H4 (cell line): Measurements from ENCODE around the gene SLAMF1. TPM values are rescaled to one million over a fixed set of nuclear protein-coding genes. Genes with fewer than 3 reads are reported as not detected.
"Not testable (repeated sequence)": the region's sequence is repeated elsewhere in the genome, so short reads cannot be mapped to it uniquely, and the experiment has no call there.

Experiments used
- DNase-seq: peaks from one replicate; pipeline ENCODE4 v3.0.0-alpha.2; 2015; ENCODE audit warnings: low spot score
- total RNA-seq: library from RNA; depleted of rRNA; stranded (reverse); fragments of >200 nt; shearing (Covaris generic); gene quantifications from 2 replicates; pipeline ENCODE4 v1.2.3, GENCODE V29; 2014; rRNA removed

Gene SLAMF1, protein sequence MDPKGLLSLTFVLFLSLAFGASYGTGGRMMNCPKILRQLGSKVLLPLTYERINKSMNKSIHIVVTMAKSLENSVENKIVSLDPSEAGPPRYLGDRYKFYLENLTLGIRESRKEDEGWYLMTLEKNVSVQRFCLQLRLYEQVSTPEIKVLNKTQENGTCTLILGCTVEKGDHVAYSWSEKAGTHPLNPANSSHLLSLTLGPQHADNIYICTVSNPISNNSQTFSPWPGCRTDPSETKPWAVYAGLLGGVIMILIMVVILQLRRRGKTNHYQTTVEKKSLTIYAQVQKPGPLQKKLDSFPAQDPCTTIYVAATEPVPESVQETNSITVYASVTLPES
- not detected in 2 replicates for total RNA-seq

DNA sequence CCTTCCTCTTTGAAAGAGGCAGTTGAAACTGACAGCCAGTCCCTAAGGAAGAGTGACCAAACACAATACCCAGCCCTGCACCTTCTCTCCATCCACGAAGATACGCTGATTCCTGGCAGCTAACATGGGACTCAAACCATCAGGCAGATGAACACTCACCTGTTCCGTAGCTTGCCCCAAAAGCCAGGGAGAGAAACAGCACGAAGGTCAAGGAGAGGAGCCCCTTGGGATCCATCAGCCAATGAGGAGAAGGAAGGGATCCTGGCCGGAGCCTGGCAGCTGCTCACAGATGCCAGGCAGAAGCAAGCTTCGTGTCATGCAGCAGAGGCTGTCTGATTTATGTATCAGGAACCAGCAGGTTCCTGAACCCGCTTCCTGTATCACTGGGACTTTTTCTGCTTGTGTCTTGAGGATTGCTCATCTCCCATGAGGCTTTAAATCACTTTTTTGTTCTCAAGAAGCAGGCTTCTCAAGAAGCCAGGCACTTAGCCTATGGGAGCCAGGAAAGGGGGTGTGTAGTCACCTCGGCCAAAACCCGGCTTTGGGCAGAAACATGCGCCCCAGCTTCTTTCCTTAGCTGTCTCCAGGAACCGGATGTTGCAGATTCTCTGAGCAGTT is at the start of gene SLAMF1:
SLAMF1 (minus strand) TSS at position 334 of the 618 bp plus-strand sequence; CDS start at position 235, 99 bp downstream.
- no peak for DNase-seq

DNA sequence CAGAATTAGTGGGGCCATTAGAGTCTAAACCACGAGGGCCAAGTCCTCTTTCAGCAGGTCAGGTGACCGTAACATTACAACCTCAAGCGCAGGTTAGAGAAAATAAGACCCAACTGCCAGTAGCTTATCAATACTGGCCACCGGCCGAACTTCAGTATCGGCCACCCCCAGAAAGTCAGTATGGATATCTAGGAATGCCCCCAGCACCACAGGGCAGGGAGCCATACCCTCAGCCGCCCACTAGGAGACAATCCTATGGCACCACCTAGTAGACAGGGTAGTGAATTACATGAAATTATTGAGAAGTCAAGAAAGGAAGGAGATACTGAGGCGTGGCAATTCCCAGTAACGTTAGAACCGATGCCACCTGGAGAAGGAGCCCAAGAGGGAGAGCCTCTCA is 45.5 kb upstream of the SLAMF1 start:
- not testable (repeated sequence) for DNase-seq

DNA sequence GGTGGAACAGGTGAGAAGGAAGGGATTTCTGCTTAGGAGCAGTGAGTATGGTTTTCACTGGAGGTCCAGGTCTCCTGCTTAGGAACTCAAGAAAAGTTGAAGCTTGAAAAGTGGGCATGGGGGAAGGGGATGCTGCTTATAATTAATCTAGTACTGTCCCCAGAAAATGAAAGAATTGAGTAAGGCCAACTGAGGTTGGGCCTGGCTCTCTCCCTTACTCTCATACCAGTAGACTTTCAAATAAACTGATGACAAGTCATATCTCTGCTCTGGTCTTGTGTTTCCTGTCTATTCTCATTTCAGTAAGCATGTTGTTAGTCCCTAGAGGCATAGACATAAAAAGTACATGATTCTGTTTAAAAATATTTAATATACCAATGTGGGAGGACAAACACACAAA is 38.4 kb upstream of the SLAMF1 start:
- no peak for DNase-seq

GRCh38 chr1:160682983-160683865 is 36.4 kb upstream of the SLAMF1 start:
- DNase-seq: peak; percentile 48

DNA sequence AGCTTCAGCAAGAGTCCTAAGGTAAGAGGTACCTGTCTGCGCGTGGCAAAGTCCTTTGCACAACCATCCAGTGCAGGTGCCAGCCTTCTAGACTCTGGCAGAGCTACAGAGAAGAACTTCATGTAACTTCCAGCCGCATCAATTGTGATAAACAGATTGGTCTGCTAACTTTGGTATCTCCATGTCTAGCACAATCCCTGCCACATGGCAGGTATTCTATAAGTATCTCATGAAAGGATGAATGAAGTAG is 35.0 kb upstream of the SLAMF1 start:
- no peak for DNase-seq

GRCh38 chr1:160681066-160681890 is 34.4 kb upstream of the SLAMF1 start:
- peak; percentile 85 for DNase-seq

GRCh38 chr1:160680399-160680798 is 33.6 kb upstream of the SLAMF1 start:
- DNase-seq: no peak

DNA sequence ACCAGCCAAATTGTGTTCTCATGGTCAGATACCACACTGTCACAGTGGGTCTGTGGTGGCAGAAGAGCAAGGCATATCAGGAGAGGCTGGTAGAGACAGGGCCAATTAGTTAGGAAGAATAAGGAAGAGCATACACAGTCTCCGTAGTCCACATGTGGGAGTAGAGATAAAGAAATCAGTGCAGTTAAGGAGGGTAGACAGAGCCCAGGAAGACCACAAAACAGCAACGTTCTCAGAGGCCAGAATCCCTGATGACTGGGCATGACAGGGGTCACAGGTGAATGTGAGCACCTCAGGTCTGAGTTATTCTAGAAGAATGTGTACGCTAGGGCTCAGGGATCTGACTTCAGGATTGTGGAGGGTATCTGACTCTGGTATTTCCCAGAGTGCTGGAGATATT is 33.0 kb upstream of the SLAMF1 start:
- no peak for DNase-seq

DNA sequence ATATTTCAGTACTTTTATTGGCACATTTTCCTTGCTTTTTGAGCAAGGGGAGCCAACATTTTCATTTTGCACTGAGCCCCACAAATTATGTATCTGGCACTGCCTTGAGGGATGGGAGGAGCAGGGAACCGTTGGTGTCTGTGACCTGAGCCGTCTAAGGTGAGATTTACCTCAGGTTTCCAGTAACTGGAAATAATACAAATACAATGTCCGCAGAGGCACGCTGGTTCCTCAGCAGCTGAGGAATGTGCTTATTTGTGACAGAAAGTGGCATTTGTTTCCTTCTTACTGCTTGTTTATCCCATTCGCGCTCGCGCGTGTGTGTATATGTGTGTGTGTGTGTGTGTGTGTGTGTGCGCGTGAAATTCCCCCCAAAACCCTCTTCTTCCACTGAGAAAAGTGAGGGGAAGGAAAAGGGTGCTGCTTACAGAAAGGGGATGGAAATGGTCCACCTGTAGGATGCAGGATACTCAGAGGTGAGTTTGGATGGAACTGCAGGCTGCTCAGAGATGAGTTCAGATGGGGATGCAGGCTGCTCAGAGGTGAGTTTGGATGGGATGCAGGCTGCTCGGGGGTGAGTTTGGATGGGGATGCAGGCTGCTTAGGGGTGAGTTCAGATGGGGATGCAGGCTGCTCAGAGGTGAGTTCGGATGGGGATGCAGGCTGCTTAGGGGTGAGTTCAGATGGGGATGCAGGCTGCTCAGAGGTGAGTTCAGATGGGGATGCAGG is 30.2 kb upstream of the SLAMF1 start:
- DNase-seq: no peak

DNA sequence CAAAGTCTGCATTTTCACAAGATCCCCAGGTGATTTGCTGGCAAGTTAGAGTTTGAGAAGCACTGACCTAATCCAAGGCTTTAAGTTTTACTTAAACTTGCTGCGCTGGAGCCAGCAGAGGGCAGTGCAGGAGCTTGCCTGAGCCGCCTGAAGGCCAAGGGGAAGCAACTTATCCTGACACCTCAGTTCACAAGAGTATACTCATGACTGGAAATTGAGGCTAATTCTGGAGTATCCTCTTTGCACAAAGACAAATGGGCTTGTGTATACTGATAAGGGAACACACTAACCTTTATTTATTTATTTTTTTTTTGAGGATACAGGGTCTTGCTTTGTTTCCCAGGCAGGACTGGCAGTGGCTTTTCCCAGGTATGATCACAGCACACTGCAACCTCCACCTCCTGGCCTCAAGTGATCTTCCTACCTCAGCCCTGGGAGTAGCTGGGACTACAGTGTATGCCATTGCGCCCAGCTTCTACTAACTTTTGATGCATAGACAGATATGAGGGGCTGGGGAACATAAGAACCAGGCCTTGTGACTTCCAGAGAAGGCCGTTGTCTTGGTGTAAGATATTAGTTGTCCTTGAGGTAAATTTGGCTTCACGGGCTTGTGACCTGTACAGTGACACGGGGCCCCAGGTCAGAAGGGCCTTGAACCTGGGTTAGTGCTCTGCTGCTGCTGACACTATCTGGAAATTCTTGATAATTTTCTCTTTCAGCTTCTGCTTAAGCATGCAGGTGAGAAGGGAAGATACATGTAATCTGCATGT is 29.0 kb upstream of the SLAMF1 start:
- DNase-seq: peak; percentile 57

DNA sequence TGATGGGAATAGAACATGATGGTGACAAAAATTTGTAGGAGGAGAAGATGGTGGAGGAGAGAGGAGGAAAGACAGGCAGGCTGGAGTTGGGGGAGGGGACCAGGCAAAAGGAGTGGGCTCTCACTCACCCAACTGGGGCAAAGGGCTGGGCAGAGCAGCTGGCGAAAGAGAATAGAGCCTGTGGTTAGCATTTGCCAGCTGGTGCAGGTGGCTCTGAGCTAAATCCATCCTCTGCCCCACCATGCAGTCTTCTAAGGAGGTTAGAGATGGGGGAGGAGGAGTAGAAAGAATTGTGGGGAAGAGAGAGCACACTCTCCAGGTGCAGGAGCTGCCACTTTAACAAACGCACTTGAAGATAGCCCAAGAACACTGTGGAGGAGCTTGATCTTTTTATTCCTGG is 27.6 kb upstream of the SLAMF1 start:
- no peak for DNase-seq

GRCh38 chr1:160672789-160673695 is 26.2 kb upstream of the SLAMF1 start:
- no peak for DNase-seq

DNA sequence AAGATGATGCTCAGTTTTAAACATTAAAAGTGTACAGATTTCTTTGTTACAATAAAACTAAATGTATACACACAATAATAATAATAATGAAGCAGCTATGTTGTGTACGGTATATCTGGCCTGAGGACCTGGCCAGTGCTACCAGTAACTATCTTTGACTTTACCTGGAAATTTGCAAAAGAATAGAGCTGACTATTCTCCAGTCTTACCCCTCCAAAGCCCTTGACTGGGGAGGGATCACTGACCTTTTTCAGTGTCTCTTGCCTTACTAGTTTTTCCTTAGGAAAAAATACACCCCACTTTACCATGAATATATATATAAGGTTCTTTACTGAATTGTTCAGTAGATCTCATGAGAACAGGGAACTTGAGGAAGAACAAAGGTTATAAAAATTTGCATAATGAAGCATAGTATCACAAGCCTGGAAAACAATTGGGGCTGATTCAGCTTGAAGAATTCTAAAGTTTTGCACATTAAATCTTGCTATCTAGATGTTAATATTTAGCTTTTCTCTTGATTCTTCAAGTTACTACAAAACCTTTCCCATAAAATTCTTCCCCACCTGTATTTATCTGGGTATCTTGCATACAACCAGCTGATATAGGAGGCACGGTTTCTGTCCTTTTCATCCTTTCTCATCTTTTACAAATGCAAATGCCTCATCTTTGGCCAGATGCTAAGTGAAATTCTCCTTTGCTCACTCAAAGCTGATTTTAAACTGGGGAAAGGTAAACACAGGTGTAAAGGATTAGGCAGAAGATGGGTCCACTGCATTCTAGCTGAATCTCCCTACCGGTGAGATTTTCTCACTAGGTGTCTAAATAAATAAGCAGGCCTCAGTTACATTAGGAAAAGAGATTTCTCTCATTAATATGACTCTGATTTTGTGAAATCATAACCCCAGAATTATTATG is 25.0 kb upstream of the SLAMF1 start:
- DNase-seq: no peak

GRCh38 chr1:160670701-160671100 is 23.9 kb upstream of the SLAMF1 start:
- no peak for DNase-seq

DNA sequence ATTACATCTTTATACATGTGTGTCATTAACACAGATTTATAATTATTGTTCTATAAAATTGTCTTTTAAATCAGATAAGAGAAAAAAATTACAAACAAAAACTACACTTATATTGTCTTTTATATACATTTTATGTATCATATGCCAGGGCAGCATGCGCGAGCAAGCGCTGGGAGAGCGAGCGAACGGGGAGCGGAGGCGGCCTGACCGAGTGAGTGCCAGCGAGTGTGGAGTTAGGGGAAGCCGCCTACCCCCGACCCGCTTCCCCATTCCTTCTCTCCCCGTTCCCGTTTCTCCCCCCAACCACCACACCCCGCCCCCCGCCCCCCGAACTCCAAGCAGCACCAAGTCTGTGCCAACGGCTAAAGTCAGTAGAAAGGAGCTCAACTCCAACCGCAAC is 23.0 kb upstream of the SLAMF1 start:
- no peak for DNase-seq

- DNase-seq: no peak
Observed at GRCh38 chr1:160669276-160669675, 22.4 kb upstream of the SLAMF1 start.

- DNase-seq: no peak
Observed at GRCh38 chr1:160667896-160668295, 21.1 kb upstream of the SLAMF1 start.

GRCh38 chr1:160666079-160666442 is 19.2 kb upstream of the SLAMF1 start:
- no peak for DNase-seq
